ACC112 (cell line): ENCODE measurements around the gene NKD2.

Experiments
- H2AFZ ChIP-seq: fragments of 200-600 bp; sonication (generic); one replicate; pipeline ENCODE4 v1.6.0; 2017; ENCODE audit warnings: antibody characterized with exemption, low read length; ENCODE audit not compliant: unreplicated experiment
- H3K27ac ChIP-seq: fragments of 200-600 bp; sonication (generic); 2 replicates; pipeline ENCODE4 v1.5.1; 2014; ENCODE audit warnings: low read depth, mild to moderate bottlenecking, antibody characterized with exemption, low read length, moderate library complexity
- H3K27me3 ChIP-seq: fragments of 200-600 bp; sonication (generic); 2 replicates; pipeline ENCODE4 v1.6.1; 2014; ENCODE audit warnings: mild to moderate bottlenecking, antibody characterized with exemption, low read length, moderate library complexity, mixed read lengths; ENCODE audit not compliant: insufficient read depth
- H3K36me3 ChIP-seq: fragments of 200-600 bp; sonication (generic); 2 replicates; pipeline ENCODE4 v1.6.1; 2016; ENCODE audit warnings: mild to moderate bottlenecking, antibody characterized with exemption, low read length, moderate library complexity, mixed read lengths; ENCODE audit not compliant: insufficient read depth
- H3K4me1 ChIP-seq: fragments of 200-600 bp; sonication (generic); one replicate; pipeline ENCODE4 v1.6.1; 2016; ENCODE audit warnings: low read length, mixed read lengths; ENCODE audit not compliant: insufficient read depth, unreplicated experiment, control insufficient read depth
- H3K4me3 ChIP-seq: fragments of 200-600 bp; sonication (generic); 2 replicates; pipeline ENCODE4 v1.5.1; 2014; ENCODE audit warnings: mild to moderate bottlenecking, low read depth, low read length
- H3K79me2 ChIP-seq: fragments of 200-600 bp; sonication (generic); one replicate; pipeline ENCODE4 v1.6.0; 2016; ENCODE audit warnings: low read length; ENCODE audit not compliant: control insufficient read depth, unreplicated experiment, insufficient read depth

NKD2 gene

GRCh38 chr5:1054018-1054798 is 45.6 kb downstream of the NKD2 start:
- Histone ChIP-seq H3K4me1 (no peaks in the 10 kb centered on the region), H3K36me3 (no peaks in the 10 kb centered on the region), H3K79me2 (no peaks in the 10 kb centered on the region), H3K27me3 (no peaks in the 10 kb centered on the region), H3K4me3 (no peak overlapping the region), H3K27ac (no peak overlapping the region), H2AFZ (no peak overlapping the region)

GRCh38 chr5:1054799-1055775 is 46.5 kb downstream of the NKD2 start:
- Histone ChIP-seq H3K79me2 (no peaks in the 10 kb centered on the region), H2AFZ (no peak overlapping the region), H3K4me3 (no peak overlapping the region), H3K27me3 (no peaks in the 10 kb centered on the region), H3K36me3 (no peaks in the 10 kb centered on the region), H3K27ac (no peak overlapping the region), H3K4me1 (no peaks in the 10 kb centered on the region)

- Histone ChIP-seq H3K4me1 (no peaks in the 10 kb centered on the region), H2AFZ (no peak overlapping the region), H3K36me3 (no peaks in the 10 kb centered on the region), H3K79me2 (no peaks in the 10 kb centered on the region), H3K27me3 (no peaks in the 10 kb centered on the region), H3K27ac (no peak overlapping the region), H3K4me3 (no peak overlapping the region)
Measured at GRCh38 chr5:1055896-1056610, 47.5 kb downstream of the NKD2 start.

GRCh38 chr5:1056611-1057484 is 48.2 kb downstream of the NKD2 start:
- Histone ChIP-seq H3K27ac (no peak overlapping the region), H2AFZ (no peak overlapping the region), H3K36me3 (no peaks in the 10 kb centered on the region), H3K27me3 (no peaks in the 10 kb centered on the region), H3K4me1 (no peaks in the 10 kb centered on the region), H3K4me3 (no peak overlapping the region), H3K79me2 (no peaks in the 10 kb centered on the region)

- Histone ChIP-seq H3K79me2 (no peaks in the 10 kb centered on the region), H3K4me1 (no peaks in the 10 kb centered on the region), H2AFZ (no peak overlapping the region), H3K36me3 (no peaks in the 10 kb centered on the region), H3K27ac (no peak overlapping the region), H3K27me3 (no peaks in the 10 kb centered on the region), H3K4me3 (no peak overlapping the region)
Measured at GRCh38 chr5:1057485-1058082, 49.0 kb downstream of the NKD2 start.

GRCh38 chr5:1058083-1058945 is 49.7 kb downstream of the NKD2 start:
- no peaks in the 10 kb centered on the region for H3K79me2 ChIP-seq
- H3K4me3 ChIP-seq, result no peak overlapping the region
- H3K36me3 ChIP-seq, result no peaks in the 10 kb centered on the region
- no peak overlapping the region for H2AFZ ChIP-seq
- H3K27me3 ChIP-seq, result no peaks in the 10 kb centered on the region
- H3K27ac ChIP-seq, result no peak overlapping the region
- H3K4me1 ChIP-seq, result no peaks in the 10 kb centered on the region

- Histone ChIP-seq H3K79me2 (no peaks in the 10 kb centered on the region), H3K27ac (no peak overlapping the region), H3K4me1 (no peaks in the 10 kb centered on the region), H3K36me3 (no peaks in the 10 kb centered on the region), H3K4me3 (no peak overlapping the region), H2AFZ (no peak overlapping the region), H3K27me3 (no peaks in the 10 kb centered on the region)
Measured at GRCh38 chr5:1058988-1059883, 50.6 kb downstream of the NKD2 start.

- no peak overlapping the region for H2AFZ ChIP-seq
- no peaks in the 10 kb centered on the region for H3K27me3 ChIP-seq
- H3K4me3 ChIP-seq, result no peak overlapping the region
- no peaks in the 10 kb centered on the region for H3K36me3 ChIP-seq
- no peaks in the 10 kb centered on the region for H3K4me1 ChIP-seq
- no peaks in the 10 kb centered on the region for H3K79me2 ChIP-seq
- no peak overlapping the region for H3K27ac ChIP-seq
Measured at GRCh38 chr5:1059884-1060263, 51.3 kb downstream of the NKD2 start.
